ENCODE results near the gene CCNYL1.

DNA sequence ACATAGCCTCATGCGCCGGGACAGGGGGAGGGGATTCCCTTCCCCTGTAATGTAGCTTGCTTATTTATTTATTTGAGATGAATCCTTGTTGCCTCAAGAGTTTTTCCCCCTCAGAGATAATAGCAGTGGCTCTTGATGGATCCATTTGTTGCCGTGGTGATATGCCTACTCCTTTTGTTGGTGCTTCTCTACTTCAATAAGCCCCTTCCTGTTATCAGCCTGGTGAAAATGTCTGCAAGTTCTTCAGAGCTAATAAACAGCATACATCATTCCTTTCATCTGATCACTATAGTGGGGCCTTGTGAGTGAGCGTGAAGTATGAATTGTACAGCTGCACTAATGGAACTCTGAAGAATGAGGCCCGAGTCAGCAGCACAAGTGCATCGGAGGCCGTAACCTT is 38.9 kb downstream of the CCNYL1 start:
- TF ChIP-seq SPI1 (IDR thresholded peaks at IDR 0.05; ENCODE audit: low read depth, low read length) (no peak), POLR2A (IDR thresholded peaks at IDR 0.05; ENCODE audit: low read depth, low read length) (no peak)

Measured in GM12891 (cell line).